Measurements from ENCODE around the gene BRINP3. TPM values are rescaled to one million over a fixed set of nuclear protein-coding genes. Genes with fewer than 3 reads are reported as not detected.

BRINP3 gene
- total RNA-seq = not detected in 2 replicates

GRCh38 chr1:190477762-190478148 lies at the start of gene BRINP3:
BRINP3 (minus strand) TSS chr1:190477864.

Data from bladder microvascular endothelial cell (primary cell).